PFSK-1 (cell line): ENCODE measurements around the gene GRID1.

ENCODE experiments used
- FOXP2 ChIP-seq: optimal IDR thresholded peaks from 2 replicates; pipeline ENCODE3; 2011; ENCODE audit warnings: borderline replicate concordance, control low read depth, inconsistent platforms; ENCODE audit not compliant: insufficient read depth; ENCODE audit errors: extremely low read length, extremely low read depth
- POLR2AphosphoS5 ChIP-seq: IDR thresholded peaks from 2 replicates; pipeline ENCODE4 v1.6.1; 2012; ENCODE audit warnings: low read depth, mild to moderate bottlenecking, control low read depth, low read length, moderate library complexity
- SIN3A ChIP-seq: IDR thresholded peaks from 2 replicates; pipeline ENCODE4 v1.6.1; 2012; ENCODE audit warnings: mild to moderate bottlenecking, low read length, moderate library complexity, borderline replicate concordance; ENCODE audit not compliant: insufficient read depth
- TAF1 ChIP-seq: IDR thresholded peaks from 2 replicates; pipeline ENCODE4 v1.6.1; 2012; ENCODE audit warnings: low read length, control low read depth, borderline replicate concordance; ENCODE audit not compliant: insufficient read depth
- TF ChIP-seq, protein P1 (sequence below), 2 experiments: IDR thresholded peaks; 2 replicates each; pipeline versions ENCODE4 v1.6.1 to v1.8.0; 2011 to 2012; ENCODE audit warnings: low read depth in 2 of 2, low read length in 2 of 2, control low read depth in 1 of 2, inconsistent platforms in 1 of 2, mild to moderate bottlenecking in 1 of 2, moderate library complexity in 1 of 2; ENCODE audit not compliant: insufficient read depth in 1 of 2

Gene GRID1

DNA sequence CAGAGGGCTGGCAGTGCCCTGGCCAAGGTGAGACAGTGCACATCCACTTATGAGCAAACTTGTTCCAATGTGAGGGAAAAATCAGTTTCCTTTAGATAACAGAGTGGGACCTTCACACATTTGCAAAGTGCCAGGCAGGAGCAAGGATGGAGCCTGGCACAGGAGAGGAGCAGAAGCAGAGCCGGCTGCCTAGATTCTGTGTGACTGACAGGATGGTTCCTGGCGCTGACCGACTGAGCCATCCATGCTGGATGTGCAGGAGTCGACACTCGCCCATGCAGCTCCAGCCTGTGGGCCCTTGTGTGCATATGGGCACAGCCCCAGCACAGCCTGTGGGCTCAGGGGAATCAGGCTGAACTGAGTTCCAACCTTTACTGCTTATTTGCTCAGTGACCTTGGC is 346.5 kb downstream of the GRID1 start:
- TF ChIP-seq POLR2AphosphoS5: no peak

DNA sequence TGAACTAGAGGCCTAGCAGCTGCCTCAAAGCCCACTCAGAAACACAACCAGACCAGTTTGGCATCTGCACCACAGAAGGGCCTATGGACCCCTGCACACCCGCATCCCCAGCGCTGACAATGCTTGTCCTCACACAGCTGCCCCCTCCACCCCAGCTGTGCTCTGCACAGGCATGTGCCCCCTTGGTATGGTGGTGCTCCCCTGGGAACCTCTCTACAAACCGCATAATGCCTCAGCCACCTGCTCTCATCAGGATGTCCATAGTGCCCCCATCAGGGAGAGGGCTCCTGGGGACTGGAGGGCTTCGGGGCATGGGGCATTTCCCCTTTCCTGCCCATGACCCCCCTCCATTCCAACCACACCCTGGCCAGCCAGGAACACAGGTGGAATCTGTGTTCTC is 347.5 kb downstream of the GRID1 start:
- TF ChIP-seq SIN3A: no peak
- no peak for TF ChIP-seq TAF1
- no peak for TF ChIP-seq POLR2AphosphoS5
- TF ChIP-seq FOXP2: no peak
- TF ChIP-seq, protein P1, sequence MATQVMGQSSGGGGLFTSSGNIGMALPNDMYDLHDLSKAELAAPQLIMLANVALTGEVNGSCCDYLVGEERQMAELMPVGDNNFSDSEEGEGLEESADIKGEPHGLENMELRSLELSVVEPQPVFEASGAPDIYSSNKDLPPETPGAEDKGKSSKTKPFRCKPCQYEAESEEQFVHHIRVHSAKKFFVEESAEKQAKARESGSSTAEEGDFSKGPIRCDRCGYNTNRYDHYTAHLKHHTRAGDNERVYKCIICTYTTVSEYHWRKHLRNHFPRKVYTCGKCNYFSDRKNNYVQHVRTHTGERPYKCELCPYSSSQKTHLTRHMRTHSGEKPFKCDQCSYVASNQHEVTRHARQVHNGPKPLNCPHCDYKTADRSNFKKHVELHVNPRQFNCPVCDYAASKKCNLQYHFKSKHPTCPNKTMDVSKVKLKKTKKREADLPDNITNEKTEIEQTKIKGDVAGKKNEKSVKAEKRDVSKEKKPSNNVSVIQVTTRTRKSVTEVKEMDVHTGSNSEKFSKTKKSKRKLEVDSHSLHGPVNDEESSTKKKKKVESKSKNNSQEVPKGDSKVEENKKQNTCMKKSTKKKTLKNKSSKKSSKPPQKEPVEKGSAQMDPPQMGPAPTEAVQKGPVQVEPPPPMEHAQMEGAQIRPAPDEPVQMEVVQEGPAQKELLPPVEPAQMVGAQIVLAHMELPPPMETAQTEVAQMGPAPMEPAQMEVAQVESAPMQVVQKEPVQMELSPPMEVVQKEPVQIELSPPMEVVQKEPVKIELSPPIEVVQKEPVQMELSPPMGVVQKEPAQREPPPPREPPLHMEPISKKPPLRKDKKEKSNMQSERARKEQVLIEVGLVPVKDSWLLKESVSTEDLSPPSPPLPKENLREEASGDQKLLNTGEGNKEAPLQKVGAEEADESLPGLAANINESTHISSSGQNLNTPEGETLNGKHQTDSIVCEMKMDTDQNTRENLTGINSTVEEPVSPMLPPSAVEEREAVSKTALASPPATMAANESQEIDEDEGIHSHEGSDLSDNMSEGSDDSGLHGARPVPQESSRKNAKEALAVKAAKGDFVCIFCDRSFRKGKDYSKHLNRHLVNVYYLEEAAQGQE (IDR thresholded peaks at IDR 0.05; ENCODE audit: insufficient read depth in 1 of 2, low read depth in 2 of 2, low read length in 2 of 2): no peak

DNA sequence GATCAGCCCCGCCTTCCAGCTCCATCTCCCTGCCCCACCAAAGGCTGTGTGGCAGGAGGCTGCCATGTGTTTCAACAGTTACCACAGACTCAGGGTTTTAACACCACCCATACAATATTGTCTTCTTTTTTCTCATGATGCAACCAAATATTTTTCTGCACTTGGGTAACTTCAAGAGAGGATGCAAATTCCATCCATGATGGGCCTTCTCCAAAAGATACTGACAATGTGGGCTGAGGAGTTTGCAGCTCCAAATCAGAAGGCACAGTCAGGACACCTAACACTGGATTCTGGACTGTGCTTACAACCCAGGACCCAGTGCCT is 347.9 kb downstream of the GRID1 start:
- TF ChIP-seq, protein P1 (IDR thresholded peaks at IDR 0.05; ENCODE audit: insufficient read depth in 1 of 2, low read depth in 2 of 2, low read length in 2 of 2): no peak
- TF ChIP-seq POLR2AphosphoS5 (no peak), TAF1 (no peak), FOXP2 (no peak), SIN3A (no peak)

DNA sequence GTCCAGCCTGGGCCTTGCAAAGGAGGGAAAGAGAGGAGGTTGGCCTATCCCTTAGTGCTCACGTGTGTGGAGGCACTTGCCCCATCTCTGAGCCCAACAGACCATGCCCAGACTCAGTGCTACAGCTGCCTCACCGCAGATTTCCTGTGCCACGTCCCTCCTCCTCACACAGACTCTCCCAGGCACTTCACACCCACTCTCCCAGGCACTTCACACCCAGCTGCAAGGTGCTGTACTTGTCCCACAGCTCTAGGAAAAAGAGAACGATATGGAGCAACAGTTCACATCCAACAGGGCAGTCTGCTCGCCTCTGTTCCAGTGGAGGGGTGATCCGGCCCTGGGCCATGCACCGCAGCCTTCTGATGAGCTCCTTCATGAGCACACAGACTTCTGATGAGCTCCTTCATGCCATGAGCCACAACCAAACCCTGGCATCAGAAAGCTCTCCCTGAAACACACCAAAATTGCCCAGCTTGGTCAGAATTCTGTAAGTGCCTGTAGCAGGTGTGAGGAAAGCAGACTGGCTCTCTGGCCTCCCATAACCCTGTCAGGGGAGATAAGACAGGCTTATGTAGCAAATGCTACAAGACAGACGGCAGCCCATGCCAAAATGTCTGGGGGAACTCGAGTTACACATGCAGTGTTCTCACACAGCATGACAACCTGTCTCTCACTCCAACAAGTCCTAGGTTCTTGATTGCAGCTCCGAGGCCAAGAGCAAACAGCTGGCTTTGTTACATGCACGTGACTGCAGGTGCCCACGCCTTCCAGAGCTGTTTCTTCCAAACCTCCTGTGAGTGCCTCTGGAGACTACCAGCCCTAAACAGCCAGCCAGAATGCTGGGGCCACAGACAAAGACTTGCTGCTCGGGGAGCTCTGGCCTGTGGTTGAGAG is 348.5 kb downstream of the GRID1 start:
- no peak for TF ChIP-seq FOXP2
- TF ChIP-seq, protein P1 (IDR thresholded peaks at IDR 0.05; ENCODE audit: insufficient read depth in 1 of 2, low read depth in 2 of 2, low read length in 2 of 2): no peak
- no peak for TF ChIP-seq TAF1
- no peak for TF ChIP-seq POLR2AphosphoS5
- no peak for TF ChIP-seq SIN3A

DNA sequence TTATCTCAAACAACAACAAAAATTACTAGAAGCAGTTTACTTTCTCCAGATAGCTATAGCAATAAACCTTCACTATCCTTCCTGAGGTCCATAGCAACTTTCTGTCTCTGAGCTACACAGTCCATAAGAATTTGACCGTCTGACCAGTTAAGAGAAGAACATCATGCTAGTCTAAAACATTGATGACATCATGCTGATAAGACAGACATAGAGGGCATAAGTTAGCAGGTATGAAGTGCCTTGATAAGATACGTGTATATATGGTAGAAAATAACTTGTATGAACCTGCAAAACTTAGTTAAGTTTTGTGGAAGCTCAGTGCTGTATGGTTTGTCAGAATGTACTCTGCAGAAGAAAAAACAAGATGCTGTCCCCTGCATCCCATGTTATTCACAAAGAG is 353.0 kb downstream of the GRID1 start:
- TF ChIP-seq, protein P1 (IDR thresholded peaks at IDR 0.05; ENCODE audit: insufficient read depth in 1 of 2, low read depth in 2 of 2, low read length in 2 of 2): no peak
- TF ChIP-seq POLR2AphosphoS5 (no peak), FOXP2 (no peak), SIN3A (no peak)
